GM21526 (cell line): ENCODE data around the gene SLC23A2.
"Not testable (repeated sequence)": the region's sequence is repeated elsewhere in the genome, so short reads cannot be mapped to it uniquely, and the experiment has no call there.

Experiments
- ATAC-seq: cut with Tn5 transposase; IDR thresholded peaks from one replicate; pipeline ENCODE4 v1.9.1; 2021; ENCODE audit warnings: moderate library complexity; ENCODE audit not compliant: unreplicated experiment, low FRiP score

SLC23A2 gene

GRCh38 chr20:4854561-4854901 is 146.8 kb downstream of the SLC23A2 start:
- no peak for ATAC-seq

DNA sequence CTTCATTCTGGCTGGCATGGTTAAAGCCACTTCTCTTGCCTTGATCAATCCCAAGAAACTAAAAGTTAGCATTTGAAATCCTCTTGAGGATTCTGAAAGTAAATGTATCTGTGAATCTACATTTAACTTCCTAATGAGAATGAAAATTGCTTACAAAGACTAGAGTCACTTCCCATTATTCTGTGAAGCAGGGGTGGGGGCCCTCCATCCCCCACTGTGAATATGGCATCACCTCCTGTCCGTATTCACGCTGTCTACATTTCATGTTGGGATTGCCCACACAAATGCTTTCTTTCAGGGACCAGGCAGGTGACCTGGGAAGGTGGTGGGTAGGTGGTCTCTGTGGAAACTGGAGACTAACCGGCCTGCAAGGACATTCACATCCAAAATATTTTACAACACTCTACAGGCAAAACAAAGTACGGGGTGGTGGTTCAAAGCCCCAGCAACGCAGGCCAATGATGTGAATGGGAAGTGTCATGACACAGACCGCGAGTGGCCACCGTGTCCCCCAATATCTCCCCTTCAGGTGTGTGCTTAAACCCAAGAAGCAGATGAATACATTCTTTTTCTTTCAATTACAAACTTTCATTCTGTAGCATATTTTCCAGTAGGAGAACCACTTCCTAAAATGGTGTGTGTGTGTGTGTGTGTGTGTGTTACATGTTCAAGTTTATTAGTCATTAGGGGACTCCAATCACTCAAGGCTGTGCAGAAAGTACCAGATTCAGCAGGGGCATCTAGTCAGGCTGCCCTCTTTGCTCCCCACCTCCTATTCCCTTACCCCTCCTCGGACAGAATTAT is 147.4 kb downstream of the SLC23A2 start:
- no peak for ATAC-seq

DNA sequence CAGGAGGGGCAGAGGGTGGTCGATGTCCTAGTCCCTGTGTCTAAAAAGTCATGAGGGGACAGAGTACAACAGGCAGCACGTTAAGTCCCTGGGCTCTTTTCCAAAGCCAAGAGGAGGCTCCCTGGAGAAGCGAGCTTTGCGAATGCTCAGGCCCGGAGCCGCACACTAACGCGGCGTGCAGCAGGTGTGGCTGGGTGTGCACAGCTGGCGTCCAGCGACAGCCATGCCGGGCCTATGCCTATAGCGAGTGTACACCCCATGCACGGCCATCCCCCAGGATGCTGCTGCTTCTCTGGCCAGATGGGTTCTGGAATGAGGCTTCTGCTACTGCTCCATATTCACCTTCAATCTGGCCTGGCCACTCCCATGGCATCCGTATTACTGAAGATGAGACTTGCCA is 148.3 kb downstream of the SLC23A2 start:
- no peak for ATAC-seq

GRCh38 chr20:4850960-4851359 is 150.3 kb downstream of the SLC23A2 start:
- ATAC-seq = no peak

GRCh38 chr20:4848829-4849228 is 152.5 kb downstream of the SLC23A2 start:
- not testable (repeated sequence) for ATAC-seq

DNA sequence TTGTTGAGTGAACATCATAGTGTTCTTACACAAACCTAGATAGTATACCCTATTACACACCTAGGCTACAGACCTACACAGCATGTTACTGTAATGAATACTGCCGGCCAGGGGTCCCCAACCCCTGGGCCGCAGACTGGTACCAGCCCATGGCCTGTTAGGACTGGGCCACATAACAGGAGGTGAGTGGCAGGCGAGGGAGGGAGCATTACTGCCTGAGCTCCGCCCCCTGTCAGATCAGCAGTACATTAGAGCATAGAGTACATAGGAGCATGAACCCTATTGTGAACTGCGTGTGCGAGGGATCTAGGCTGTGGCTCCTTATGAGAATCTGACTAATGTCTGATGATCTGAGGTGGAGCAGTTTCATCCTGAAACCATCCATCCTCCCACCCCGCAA is 153.3 kb downstream of the SLC23A2 start:
- ATAC-seq = no peak

DNA sequence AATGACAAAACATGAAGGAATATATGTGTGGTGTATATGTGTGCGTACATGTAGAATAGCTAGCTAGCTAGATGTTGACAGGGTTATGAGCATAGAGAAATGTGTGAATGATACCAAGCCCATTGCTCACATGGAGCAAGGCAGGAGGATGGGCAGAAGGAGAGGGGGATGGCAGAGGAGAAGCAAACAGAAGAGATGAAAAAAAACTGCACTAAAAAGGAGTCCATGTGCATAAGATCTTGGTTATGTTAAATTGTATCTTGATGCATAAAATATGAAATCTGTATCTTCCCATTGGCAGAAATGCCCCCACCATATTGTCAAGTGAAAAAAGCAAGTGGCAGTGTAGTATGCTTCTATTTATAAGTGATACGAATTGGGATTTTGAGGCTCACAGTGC is 154.5 kb downstream of the SLC23A2 start:
- ATAC-seq = no peak

- ATAC-seq = no peak
Measured at GRCh38 chr20:4844751-4845465, 156.4 kb downstream of the SLC23A2 start.

GRCh38 chr20:4844325-4844724 is 157.0 kb downstream of the SLC23A2 start:
- ATAC-seq = no peak

- ATAC-seq = no peak
Measured at GRCh38 chr20:4840801-4841200, 160.5 kb downstream of the SLC23A2 start.

DNA sequence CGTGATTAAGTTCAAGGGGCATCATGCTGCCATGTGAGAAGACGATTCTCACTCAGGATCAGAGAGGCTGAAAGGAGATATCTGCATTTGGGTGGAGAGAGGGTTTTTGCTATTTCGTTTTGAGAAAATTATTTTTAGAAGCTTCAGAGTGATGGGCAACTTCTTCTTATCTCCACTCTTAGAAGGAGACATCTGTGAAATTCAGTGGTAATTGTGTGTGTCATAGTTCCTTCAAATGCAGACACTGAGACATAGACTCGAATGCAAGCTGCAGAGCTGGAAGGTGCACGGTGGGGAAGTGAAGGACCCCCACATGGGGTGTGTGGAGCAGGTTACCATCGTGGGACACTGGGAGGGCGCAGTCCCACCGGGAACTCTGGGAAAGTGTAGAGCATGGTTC is 162.8 kb downstream of the SLC23A2 start:
- ATAC-seq = no peak

DNA sequence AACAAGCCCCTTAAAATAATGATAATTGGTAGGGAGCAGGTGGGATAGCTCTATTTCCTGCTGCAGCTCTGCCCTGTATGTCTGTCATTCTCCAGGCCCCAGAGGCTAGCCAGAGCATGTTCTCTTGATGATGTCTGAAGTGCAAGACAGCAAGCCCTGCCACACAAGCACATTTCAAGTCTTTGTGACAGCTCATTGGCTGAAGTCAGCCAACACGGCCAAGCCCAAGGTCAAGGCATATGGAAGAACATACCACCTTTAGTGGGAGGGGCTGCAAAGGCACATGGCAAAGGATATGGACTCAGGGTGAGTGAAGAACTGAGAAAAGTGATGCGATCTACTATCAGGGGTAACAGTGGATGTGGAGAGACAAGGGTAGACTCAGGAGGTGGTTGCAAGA is 163.6 kb downstream of the SLC23A2 start:
- ATAC-seq = no peak

DNA sequence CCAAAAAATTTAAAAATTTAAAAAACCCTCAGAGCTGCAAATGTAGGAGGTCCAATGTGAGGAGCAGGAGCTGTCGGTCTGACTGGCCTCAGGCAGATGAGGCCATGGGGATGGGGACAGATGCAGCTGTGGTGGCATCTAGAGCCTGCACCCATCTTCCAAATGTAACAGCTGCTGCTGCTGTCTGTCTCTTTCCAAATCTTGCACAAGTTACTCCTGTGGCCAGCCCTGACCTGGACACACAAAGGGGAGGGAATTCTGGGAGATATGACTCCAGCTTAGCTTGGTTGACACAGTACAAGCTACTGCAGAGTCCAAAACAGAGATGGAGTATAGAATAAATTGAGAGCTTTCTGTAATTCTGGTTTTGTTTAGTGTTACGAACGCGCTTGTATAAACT is 164.4 kb downstream of the SLC23A2 start:
- ATAC-seq = no peak

GRCh38 chr20:4836473-4836872 is 164.8 kb downstream of the SLC23A2 start:
- no peak for ATAC-seq

GRCh38 chr20:4835244-4836177 is 165.8 kb downstream of the SLC23A2 start:
- no peak for ATAC-seq

- no peak for ATAC-seq
Measured at GRCh38 chr20:4833074-4833728, 168.1 kb downstream of the SLC23A2 start.

DNA sequence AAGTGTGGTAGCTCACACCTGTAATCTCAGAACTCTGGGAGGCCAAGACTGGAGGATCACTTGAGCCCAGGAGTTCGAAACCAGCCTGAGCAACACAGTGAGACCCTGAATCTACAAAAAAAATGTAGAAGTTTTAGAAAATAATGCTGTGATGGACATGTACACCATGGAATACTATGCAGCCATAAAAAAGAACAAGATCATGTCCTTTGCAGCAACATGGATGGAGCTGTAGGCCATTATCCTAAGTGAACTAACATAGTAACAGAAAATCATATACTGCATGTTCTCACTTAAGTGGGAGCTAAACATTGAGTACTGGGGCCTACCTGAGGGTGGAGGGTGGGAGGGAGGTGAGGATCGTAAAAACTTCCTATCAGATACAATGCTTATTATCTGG is 168.8 kb downstream of the SLC23A2 start:
- no peak for ATAC-seq

DNA sequence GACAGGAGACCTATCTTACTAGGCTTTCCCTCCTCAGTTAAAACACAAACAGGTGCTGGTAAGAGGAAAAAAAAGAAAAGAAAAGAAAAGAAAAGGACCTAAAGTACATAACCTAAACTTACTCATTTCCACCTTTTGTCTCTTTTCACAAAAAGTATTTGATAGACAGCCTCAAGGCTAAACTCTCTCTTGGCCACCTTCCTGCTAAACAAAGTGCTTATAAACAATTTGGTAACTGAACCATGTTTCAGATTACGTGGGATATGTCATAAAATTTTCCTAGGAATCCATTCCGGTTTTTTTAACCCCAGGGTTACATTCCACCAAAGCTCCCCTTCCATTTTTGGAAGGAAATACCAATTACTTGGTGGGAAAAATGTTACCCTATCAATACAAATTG is 170.6 kb downstream of the SLC23A2 start:
- ATAC-seq = no peak

DNA sequence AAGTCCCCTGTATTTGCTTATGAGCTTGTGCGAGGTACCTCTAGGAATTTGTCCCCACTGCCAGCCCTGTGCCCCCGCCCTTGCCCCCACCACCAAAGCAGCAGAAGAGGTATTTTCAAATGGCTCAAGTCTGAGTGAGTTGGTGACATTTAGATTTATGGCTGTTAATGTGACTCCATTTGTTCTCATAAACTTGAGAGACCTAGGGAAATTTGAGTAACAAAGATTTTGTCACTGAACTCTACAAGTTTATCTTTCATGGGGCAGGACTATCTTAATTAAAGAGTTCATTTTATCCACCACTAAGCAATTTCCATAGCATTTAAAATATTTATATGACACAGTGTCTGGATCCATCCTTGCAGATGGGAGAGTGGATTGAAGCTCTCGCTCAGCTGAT is 171.1 kb downstream of the SLC23A2 start:
- no peak for ATAC-seq

DNA sequence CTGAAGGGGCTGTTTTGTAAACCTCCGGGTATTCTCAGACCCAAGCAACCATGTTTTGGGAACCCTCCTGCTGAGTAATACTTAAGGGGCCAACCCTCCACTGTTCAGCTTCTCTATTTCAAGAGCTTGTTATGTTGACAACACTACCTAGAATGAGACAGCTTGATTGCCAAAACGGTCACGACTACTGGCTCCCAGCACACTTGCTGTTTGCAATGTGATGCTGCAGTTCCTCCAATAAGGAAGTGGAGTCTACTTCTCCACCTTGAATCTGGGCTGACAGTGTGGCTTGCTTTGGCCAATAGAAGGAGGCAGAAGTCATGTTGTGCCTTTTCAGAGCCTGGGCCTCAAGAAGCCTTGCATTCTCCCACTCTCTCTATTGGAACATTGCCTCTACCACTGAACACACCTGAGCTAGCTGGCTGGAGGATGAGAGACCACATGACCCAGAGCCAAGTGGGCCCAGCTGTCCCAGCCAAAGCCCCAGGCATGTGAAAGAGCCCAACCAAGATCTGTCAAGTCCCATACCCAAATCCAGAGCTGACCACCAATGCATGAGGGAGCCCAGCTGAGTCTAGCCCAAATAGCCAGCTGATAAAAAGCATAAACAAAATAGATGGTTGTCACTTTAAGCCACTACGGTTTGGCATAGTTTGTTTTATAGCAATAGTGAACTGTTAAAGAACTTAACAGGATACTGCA is 171.6 kb downstream of the SLC23A2 start:
- ATAC-seq = no peak
